ENCODE measurements around the gene KIAA0319L.
A peak's percentile ranks its signal among the peaks of the same experiment; 100 is the strongest.

The KIAA0319L gene

GRCh38 chr1:35536556-35537162, 20.5 kb downstream of the KIAA0319L start:
- peak; percentile 5 to 38 for ATAC-seq

- no peak for ATAC-seq
Observed at GRCh38 chr1:35535243-35535642, 22.0 kb downstream of the KIAA0319L start.

GRCh38 chr1:35533586-35533985, 23.6 kb downstream of the KIAA0319L start:
- no peak for ATAC-seq

- ATAC-seq, result no peak
Observed at GRCh38 chr1:35532497-35533223, 24.5 kb downstream of the KIAA0319L start.

- ATAC-seq, result no peak
Observed at GRCh38 chr1:35531368-35531767, 25.8 kb downstream of the KIAA0319L start.

- no peak for ATAC-seq
Observed at GRCh38 chr1:35530946-35531345, 26.3 kb downstream of the KIAA0319L start.

- no peak for ATAC-seq
Observed at GRCh38 chr1:35530168-35530567, 27.0 kb downstream of the KIAA0319L start.

GRCh38 chr1:35524106-35524505, 33.1 kb downstream of the KIAA0319L start:
- no peak for ATAC-seq

GRCh38 chr1:35519432-35519831, 37.8 kb downstream of the KIAA0319L start:
- ATAC-seq, result no peak

GRCh38 chr1:35518183-35518582, 39.0 kb downstream of the KIAA0319L start:
- ATAC-seq, result no peak

- no peak for ATAC-seq
Observed at GRCh38 chr1:35511305-35511704, 45.9 kb downstream of the KIAA0319L start.

- ATAC-seq, result no peak
Observed at GRCh38 chr1:35509558-35509957, 47.6 kb downstream of the KIAA0319L start.

- no peak for ATAC-seq
Observed at GRCh38 chr1:35507947-35508346, 49.3 kb downstream of the KIAA0319L start.

GRCh38 chr1:35506960-35507912, 50.0 kb downstream of the KIAA0319L start:
- ATAC-seq, result peak; percentile 6 to 17

GRCh38 chr1:35505911-35506798, 51.0 kb downstream of the KIAA0319L start:
- ATAC-seq, result peak; percentile 78 to 79

GRCh38 chr1:35502242-35502641, 55.0 kb downstream of the KIAA0319L start:
- no peak for ATAC-seq

- no peak for ATAC-seq
Observed at GRCh38 chr1:35500439-35500838, 56.8 kb downstream of the KIAA0319L start.

GRCh38 chr1:35499652-35500176, 57.5 kb downstream of the KIAA0319L start:
- ATAC-seq, result peak; percentile 78 to 87

GRCh38 chr1:35499231-35499630, 58.0 kb downstream of the KIAA0319L start:
- ATAC-seq, result no peak

GRCh38 chr1:35497571-35497970, 59.6 kb downstream of the KIAA0319L start:
- no peak for ATAC-seq

- no peak for ATAC-seq
Observed at GRCh38 chr1:35490250-35490649, 67.0 kb downstream of the KIAA0319L start.

- ATAC-seq, result no peak
Observed at GRCh38 chr1:35488336-35488735, 68.9 kb downstream of the KIAA0319L start.

Measured in activated CD4-positive, CD25-positive, alpha-beta regulatory T cell treated with anti-CD3 and anti-CD28 coated beads, Interleukin-2, amount 50 U/mL, for 24 hours (primary cell).